ENCODE measurements around the gene ONECUT3.
"Not testable (repeated sequence)": the region's sequence is repeated elsewhere in the genome, so short reads cannot be mapped to it uniquely, and the experiment has no call there.

ONECUT3 gene

DNA sequence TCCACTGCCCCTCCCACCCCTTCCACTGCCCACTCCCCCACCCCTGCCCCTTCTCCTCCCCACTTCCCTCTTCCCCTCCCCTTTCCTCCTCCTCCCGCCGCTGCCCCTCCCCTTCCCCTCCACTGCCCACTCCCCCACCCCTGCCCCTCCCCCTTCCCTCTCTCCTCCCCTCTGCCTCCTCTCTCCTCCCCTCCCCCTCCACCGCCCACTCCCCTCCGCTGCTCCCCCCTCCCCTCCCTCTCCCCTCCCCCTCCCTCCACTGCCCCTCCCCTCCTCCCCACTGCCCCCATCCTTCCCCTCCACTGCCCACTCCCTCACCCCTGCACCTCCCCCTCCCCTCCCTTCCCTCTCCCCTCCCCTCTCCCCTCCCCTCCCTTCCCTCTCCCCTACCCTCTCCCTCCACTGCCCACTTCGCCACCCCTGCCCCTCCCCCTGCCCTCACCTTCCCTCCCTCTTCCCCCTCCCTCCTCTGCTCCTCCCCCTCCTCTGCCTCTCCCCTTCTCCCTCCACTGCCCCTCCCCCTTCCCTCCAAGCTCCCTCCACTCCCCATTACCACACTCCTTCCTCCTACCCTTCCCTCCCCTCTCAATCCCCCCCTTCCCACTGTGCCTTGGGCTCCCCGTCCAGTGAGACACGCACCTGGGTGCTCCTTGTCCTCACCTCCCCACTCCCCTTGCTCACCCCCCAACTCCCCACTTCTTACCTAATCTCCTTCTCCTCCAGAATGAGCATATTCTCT lies 36.9 kb downstream of the ONECUT3 start:
- Histone ChIP-seq H3K9ac (no peak overlapping the region), H3K4me1 (peaks cover 30% of the 10 kb centered on the region), H3K27ac (no peak overlapping the region), H3K27me3 (peaks cover 24% of the 10 kb centered on the region), H3K36me3 (no peaks in the 10 kb centered on the region), H3K4me3 (no peak overlapping the region), H3K4me2 (peak overlapping the region; percentile 57), H3K9me3 (no peaks in the 10 kb centered on the region), H4K20me1 (no peaks in the 10 kb centered on the region)
- TF ChIP-seq Cebpa-rat (IDR thresholded peaks at IDR 0.05): no peak

DNA sequence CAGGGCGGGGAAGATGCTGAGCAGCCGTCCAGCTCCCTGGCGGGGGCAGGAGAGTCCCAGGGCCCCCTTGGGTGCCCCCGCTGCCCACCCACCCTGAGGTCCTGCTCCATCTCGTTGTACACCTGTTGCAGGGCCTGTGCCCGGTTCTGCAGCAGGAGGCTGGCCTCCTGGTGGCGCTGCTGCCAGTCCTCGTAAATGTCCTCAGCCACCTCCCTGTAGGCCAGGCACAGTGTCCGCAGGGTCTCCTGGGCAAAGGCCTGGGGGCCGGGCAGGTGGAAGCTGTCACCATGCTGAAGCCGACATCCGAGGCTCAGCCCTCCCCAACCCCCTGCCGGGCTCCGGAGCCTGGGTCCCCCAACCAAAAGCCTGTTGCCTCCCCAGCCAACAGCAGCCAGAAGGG lies 38.6 kb downstream of the ONECUT3 start:
- no peak overlapping the region for H3K9ac ChIP-seq
- peaks cover 22% of the 10 kb centered on the region for H3K27me3 ChIP-seq
- H4K20me1 ChIP-seq: no peaks in the 10 kb centered on the region
- H3K36me3 ChIP-seq: no peaks in the 10 kb centered on the region
- H3K9me3 ChIP-seq: no peaks in the 10 kb centered on the region
- H3K4me2 ChIP-seq: peak overlapping the region; percentile 57
- H3K4me1 ChIP-seq: peaks cover 43% of the 10 kb centered on the region
- TF ChIP-seq Cebpa-rat (IDR thresholded peaks at IDR 0.05): no peak
- H3K27ac ChIP-seq: no peak overlapping the region
- no peak overlapping the region for H3K4me3 ChIP-seq

DNA sequence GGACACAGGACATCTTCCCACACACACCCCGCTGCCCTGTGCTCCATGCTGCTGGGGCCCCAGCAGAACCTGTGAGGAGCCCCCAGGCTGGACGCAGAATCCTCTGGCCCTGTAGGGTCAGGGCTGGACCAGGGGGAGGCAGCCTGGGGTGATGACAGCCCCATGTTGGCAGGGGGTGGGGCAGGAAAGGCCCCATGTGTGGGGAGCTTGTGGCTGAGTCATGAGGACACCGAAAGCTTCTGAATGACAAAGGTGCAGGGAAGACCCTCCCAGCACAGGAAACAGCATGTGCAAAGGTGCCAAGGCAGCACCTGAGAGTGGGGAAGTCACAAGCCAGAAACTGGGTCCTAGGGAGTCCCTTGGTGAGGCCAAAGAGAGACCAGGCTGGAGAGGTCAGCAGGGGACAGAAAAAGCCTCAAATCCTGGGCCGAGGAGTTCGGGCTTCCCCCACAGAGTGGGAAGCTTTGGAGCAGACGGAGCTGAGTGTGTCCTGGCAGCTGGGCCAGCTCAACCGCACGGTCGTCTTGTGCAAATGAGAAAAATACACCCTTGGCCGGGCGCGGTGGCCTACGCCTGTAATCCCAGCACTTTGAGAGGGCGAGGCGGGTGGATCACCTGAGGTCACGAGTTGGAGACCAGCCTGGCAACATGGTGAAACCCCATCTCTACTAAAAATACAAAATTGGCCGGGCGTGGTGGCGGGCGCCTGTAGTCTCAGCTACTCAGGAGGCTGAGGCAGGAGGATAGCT lies 41.3 kb downstream of the ONECUT3 start:
- Histone ChIP-seq H3K27me3 (peaks cover 2% of the 10 kb centered on the region), H3K9ac (no peak overlapping the region), H3K9me3 (no peaks in the 10 kb centered on the region), H3K27ac (no peak overlapping the region), H3K4me1 (peaks cover 39% of the 10 kb centered on the region), H3K36me3 (peaks cover 14% of the 10 kb centered on the region), H4K20me1 (no peaks in the 10 kb centered on the region), H3K4me3 (no peak overlapping the region), H3K4me2 (no peak overlapping the region)
- no peak for TF ChIP-seq Cebpa-rat (IDR thresholded peaks at IDR 0.05)

DNA sequence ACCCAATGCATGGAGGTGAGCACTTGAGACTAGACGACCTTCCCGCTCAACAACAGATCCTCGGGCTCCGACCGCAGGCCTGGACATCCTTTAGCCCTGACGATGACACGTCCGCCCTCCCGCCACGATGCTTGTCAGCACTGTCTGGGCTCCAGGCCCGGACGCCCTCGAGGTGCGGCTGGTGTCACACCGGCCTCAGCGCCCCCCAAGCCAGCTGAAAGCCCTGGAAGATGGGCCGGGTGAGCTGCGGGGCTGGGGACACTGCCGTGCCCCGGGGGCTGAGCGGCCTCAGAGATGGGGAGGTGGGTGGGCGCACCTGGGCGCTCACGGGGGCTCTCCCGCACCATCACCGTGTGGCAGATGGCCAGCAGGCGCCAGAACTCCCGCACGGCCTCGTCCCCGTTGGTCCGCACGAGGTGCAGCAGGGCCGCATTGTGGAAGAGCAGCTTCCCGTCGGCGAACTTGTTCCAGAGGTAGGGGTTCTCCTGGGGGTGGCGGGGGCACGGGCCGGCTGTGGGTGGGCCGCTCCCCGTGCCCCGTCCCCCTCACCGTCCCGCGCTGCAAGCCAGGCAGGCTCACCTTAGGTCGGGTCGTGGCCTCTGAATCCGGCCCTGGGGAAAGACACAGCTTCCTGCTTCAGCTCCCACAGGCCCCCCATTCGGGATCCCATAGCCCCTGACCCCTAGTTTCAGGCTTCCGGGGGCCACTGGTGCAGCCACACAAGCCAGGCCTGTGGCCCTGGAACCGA lies 43.3 kb downstream of the ONECUT3 start:
- no peaks in the 10 kb centered on the region for H3K27me3 ChIP-seq
- H3K9ac ChIP-seq: no peak overlapping the region
- no peak for TF ChIP-seq Cebpa-rat (IDR thresholded peaks at IDR 0.05)
- H4K20me1 ChIP-seq: no peaks in the 10 kb centered on the region
- H3K36me3 ChIP-seq: peaks cover 30% of the 10 kb centered on the region
- H3K4me2 ChIP-seq: peak overlapping the region; percentile 79
- no peak overlapping the region for H3K4me3 ChIP-seq
- H3K9me3 ChIP-seq: no peaks in the 10 kb centered on the region
- H3K27ac ChIP-seq: no peak overlapping the region
- peaks cover 28% of the 10 kb centered on the region for H3K4me1 ChIP-seq

DNA sequence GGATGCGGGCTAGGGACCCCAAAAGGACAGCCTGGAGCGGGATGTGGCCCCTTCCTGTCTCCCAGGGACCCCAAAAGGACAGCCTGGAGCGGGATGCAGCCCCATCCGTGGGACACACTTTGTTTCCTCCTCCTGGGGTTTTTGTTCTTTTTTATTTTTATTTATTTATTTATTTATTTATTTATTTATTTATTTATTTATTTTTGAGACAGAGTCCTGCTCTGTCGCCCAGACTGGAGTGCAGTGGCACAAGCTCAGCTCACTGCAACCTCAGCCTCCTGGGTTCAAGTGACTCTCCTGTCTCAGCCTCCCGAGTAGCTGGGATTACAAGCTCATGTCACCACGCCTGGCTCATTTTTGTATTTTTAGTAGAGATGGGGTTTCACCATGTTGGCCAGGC lies 44.0 kb downstream of the ONECUT3 start:
- Histone ChIP-seq H3K4me1 (peaks cover 22% of the 10 kb centered on the region), H3K36me3 (peaks cover 32% of the 10 kb centered on the region)
- not testable (repeated sequence) for H3K4me2 ChIP-seq, H3K4me3 ChIP-seq, H3K9ac ChIP-seq, H3K27ac ChIP-seq, H3K27me3 ChIP-seq, H4K20me1 ChIP-seq, H3K9me3 ChIP-seq

DNA sequence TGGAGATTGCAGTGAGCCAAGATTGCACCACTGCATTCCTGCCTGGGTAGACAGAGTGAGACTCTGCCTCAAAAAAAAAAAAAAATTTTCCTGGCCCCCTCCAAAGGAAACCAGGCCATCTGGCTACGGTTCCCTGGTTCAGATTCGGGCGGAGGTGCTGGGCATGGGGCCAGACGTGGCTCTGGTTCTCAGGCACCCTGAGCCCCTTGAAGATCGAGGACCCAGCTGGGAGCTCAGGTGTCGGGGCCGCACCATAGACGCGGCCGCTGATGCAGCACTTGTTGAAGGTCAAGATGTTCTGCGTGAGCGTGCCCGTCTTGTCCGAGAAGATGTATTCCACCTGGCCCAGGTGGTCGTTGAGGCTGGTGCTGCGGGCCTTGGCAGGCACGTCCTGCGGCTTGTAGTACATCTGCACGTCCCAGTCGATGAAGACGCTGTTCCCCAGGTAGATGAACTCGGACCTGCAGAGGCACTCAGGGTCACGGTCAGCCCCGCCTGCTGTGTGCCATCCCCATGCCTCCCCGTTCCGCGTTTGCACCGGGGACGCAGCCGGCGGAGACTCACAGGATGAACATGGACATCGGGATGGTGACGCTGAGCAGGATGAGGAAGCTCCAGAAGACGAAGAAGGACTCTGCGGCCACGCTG lies 46.5 kb downstream of the ONECUT3 start:
- Histone ChIP-seq H3K27ac (no peak overlapping the region), H3K4me2 (no peak overlapping the region), H3K36me3 (peaks cover 57% of the 10 kb centered on the region), H3K9me3 (no peaks in the 10 kb centered on the region), H3K27me3 (no peaks in the 10 kb centered on the region), H4K20me1 (no peaks in the 10 kb centered on the region), H3K9ac (no peak overlapping the region), H3K4me1 (peaks cover 14% of the 10 kb centered on the region), H3K4me3 (no peak overlapping the region)
- no peak for TF ChIP-seq Cebpa-rat (IDR thresholded peaks at IDR 0.05)

DNA sequence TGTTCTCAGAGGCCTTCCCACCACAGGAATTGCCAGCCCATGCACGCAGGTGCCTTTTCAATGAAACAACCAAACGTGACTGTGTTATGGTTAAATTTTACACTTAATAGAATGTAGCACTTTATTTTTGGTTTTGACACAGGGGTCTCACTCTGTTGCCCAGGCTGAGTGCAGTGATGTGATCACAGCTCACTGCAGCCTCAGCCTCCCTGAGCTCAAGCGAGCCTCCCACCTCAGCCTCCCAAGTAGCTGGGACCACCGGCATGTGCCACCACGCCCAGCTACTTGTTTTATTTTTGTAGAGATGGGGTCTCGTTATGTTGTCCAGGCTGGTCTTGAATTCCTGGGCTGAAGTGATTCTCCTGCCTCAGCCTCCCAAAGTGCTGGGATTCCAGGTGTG lies 51.6 kb downstream of the ONECUT3 start:
- no peak overlapping the region for H3K4me3 ChIP-seq
- no peaks in the 10 kb centered on the region for H4K20me1 ChIP-seq
- no peak overlapping the region for H3K9ac ChIP-seq
- no peaks in the 10 kb centered on the region for H3K27me3 ChIP-seq
- peaks cover 74% of the 10 kb centered on the region for H3K36me3 ChIP-seq
- TF ChIP-seq Cebpa-rat (IDR thresholded peaks at IDR 0.05): no peak
- H3K4me2 ChIP-seq: no peak overlapping the region
- H3K27ac ChIP-seq: no peak overlapping the region
- peaks cover 9% of the 10 kb centered on the region for H3K4me1 ChIP-seq
- H3K9me3 ChIP-seq: no peaks in the 10 kb centered on the region

DNA sequence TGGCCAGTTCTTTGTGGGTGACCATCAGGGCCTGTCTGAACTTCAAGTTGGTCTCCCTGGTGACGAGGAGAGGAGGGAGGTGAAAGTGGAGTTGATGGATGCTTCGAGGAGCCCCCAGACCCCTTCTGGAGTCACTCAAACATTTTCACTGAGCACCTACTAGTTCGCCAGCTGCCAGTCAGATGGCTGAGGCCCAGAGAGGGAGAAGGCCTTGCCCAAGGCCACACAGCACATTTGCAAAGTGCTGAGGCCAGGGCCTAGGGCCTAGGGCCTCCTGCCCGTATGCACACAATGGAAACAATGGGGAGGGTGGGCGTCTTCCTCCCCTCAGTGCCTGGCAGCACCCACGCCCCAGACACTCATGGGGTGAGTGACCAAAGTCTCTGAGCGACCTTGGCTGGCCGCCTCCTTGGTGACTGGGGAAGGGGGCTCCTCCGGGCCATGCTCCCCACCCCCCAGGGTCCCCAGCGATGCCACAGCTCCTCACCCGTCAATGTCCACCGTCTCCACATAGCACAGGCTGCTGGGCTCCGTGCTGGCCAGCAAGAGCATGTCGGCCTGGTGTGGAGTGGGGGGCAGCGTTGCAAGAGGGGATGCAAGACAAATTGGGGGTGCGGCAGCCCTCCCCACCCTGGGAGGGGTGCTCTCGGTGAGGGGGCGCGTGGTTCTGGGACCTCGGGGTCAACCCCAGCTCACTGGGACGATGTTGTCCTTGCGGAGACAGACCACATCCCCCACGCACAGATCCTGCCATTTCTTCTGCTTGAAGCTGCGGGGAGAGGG lies 52.3 kb downstream of the ONECUT3 start:
- no peak for TF ChIP-seq Cebpa-rat (IDR thresholded peaks at IDR 0.05)
- Histone ChIP-seq H3K27ac (no peak overlapping the region), H3K4me3 (no peak overlapping the region), H3K4me1 (peaks cover 16% of the 10 kb centered on the region), H3K9me3 (no peaks in the 10 kb centered on the region), H3K4me2 (no peak overlapping the region), H3K9ac (no peak overlapping the region), H4K20me1 (no peaks in the 10 kb centered on the region), H3K36me3 (peaks cover 66% of the 10 kb centered on the region), H3K27me3 (no peaks in the 10 kb centered on the region)
